Erythroblast (primary cell): ENCODE measurements around the gene RAD50.
"Not testable (repeated sequence)": the region's sequence is repeated elsewhere in the genome, so short reads cannot be mapped to it uniquely, and the experiment has no call there.

Experiments
- DNase-seq, 2 experiments: peaks; one replicate each; lab custom pipeline; 2025; lab: John Stamatoyannopoulos, UW
- GATA1 ChIP-seq: IDR thresholded peaks from 2 replicates; pipeline ENCODE4 v1.6.1; 2011; ENCODE audit warnings: low read depth, mild to moderate bottlenecking, control low read depth, low read length, moderate library complexity
- POLR2A ChIP-seq: IDR thresholded peaks from 2 replicates; pipeline ENCODE4 v1.6.1; 2011; ENCODE audit warnings: mild to moderate bottlenecking, low read length

RAD50 gene

GRCh38 chr5:132629230-132629944, 72.6 kb downstream of the RAD50 start:
- DNase-seq, result no peak

GRCh38 chr5:132633587-132633986, 76.8 kb downstream of the RAD50 start:
- DNase-seq, result not testable (repeated sequence)

More at GRCh38 chr5:132629230-132629944, 72.6 kb downstream of the RAD50 start:
- TF ChIP-seq POLR2A, result no peak
- no peak for TF ChIP-seq GATA1

- no peak for TF ChIP-seq POLR2A
- TF ChIP-seq GATA1, result no peak
- DNase-seq, result peak in 1 of 2 experiments; percentile 20
Measured at GRCh38 chr5:132635873-132636272, 79.1 kb downstream of the RAD50 start.

- TF ChIP-seq GATA1, result no peak
- TF ChIP-seq POLR2A, result no peak
Measured at GRCh38 chr5:132637241-132637640, 80.5 kb downstream of the RAD50 start.

GRCh38 chr5:132639706-132640130, 82.9 kb downstream of the RAD50 start:
- DNase-seq, result no peak
- TF ChIP-seq GATA1 (no peak), POLR2A (no peak)

More at GRCh38 chr5:132637241-132637640, 80.5 kb downstream of the RAD50 start:
- peak in 1 of 2 experiments; percentile 10 for DNase-seq

- no peak for DNase-seq
- TF ChIP-seq POLR2A (no peak), GATA1 (no peak)
Measured at GRCh38 chr5:132640613-132641012, 83.8 kb downstream of the RAD50 start.

GRCh38 chr5:132641241-132641723, 84.5 kb downstream of the RAD50 start:
- TF ChIP-seq GATA1 (no peak), POLR2A (no peak)
- no peak for DNase-seq

- TF ChIP-seq POLR2A, result no peak
- no peak for TF ChIP-seq GATA1
Measured at GRCh38 chr5:132641841-132642240, 85.1 kb downstream of the RAD50 start.

GRCh38 chr5:132644177-132644576, 87.4 kb downstream of the RAD50 start:
- no peak for TF ChIP-seq POLR2A
- TF ChIP-seq GATA1, result no peak
- no peak for DNase-seq

More at GRCh38 chr5:132641841-132642240, 85.1 kb downstream of the RAD50 start:
- DNase-seq, result no peak

- DNase-seq, result no peak
- TF ChIP-seq GATA1, result no peak
- TF ChIP-seq POLR2A, result no peak
Measured at GRCh38 chr5:132646583-132647266, 89.9 kb downstream of the RAD50 start.

GRCh38 chr5:132647473-132647872, 90.7 kb downstream of the RAD50 start:
- TF ChIP-seq GATA1 (no peak), POLR2A (no peak)

GRCh38 chr5:132648355-132648754, 91.6 kb downstream of the RAD50 start:
- DNase-seq, result no peak
- TF ChIP-seq GATA1, result no peak
- no peak for TF ChIP-seq POLR2A

More at GRCh38 chr5:132647473-132647872, 90.7 kb downstream of the RAD50 start:
- no peak for DNase-seq

- DNase-seq, result peak; percentile 88 to 95
- TF ChIP-seq POLR2A (no peak), GATA1 (peak; percentile 64)
Measured at GRCh38 chr5:132651838-132652469, 95.2 kb downstream of the RAD50 start.

- TF ChIP-seq POLR2A, result no peak
- no peak for TF ChIP-seq GATA1
- no peak for DNase-seq
Measured at GRCh38 chr5:132653716-132654115, 96.9 kb downstream of the RAD50 start.
